A172 (cell line): Measurements from ENCODE around the gene ALAD. TPM values are rescaled to one million over a fixed set of nuclear protein-coding genes. Genes with fewer than 3 reads are reported as not detected.
"Not testable (repeated sequence)": the region's sequence is repeated elsewhere in the genome, so short reads cannot be mapped to it uniquely, and the experiment has no call there.

Source experiments
- DNase-seq: peaks from one replicate; pipeline ENCODE4 v3.0.0-alpha.2; 2015; ENCODE audit warnings: low spot score
- total RNA-seq: library from RNA; depleted of rRNA; stranded (reverse); fragments of >200 nt; shearing (Covaris generic); gene quantifications from 2 replicates; pipeline ENCODE4 v1.2.3, GENCODE V29; 2014

ALAD gene
- total RNA-seq, 1 experiment from 2014 or later = 8.4 TPM

- DNase-seq = no peak
These were observed 2.3 kb downstream of the ALAD start for GRCh38 chr9:113398796-113399195.

GRCh38 chr9:113397203-113397631 lies 3.9 kb downstream of the ALAD start:
- no peak for DNase-seq

- DNase-seq = no peak
These were observed 5.9 kb downstream of the ALAD start for GRCh38 chr9:113395000-113395861.

GRCh38 chr9:113393281-113393680 lies 7.8 kb downstream of the ALAD start:
- no peak for DNase-seq

- DNase-seq = no peak
These were observed 9.2 kb downstream of the ALAD start for GRCh38 chr9:113391917-113392316.

- no peak for DNase-seq
These were observed 10.7 kb downstream of the ALAD start for GRCh38 chr9:113390192-113390960.

GRCh38 chr9:113389451-113389850 lies 11.6 kb downstream of the ALAD start:
- no peak for DNase-seq

- no peak for DNase-seq
These were observed 12.3 kb downstream of the ALAD start for GRCh38 chr9:113388833-113389232.

- DNase-seq = no peak
These were observed 13.4 kb downstream of the ALAD start for GRCh38 chr9:113387560-113388230.

GRCh38 chr9:113386571-113387393 lies 14.3 kb downstream of the ALAD start:
- DNase-seq = no peak

GRCh38 chr9:113381909-113382411 lies 19.1 kb downstream of the ALAD start:
- DNase-seq = no peak

- DNase-seq = not testable (repeated sequence)
These were observed 19.6 kb downstream of the ALAD start for GRCh38 chr9:113381441-113381840.

- DNase-seq = no peak
These were observed 20.2 kb downstream of the ALAD start for GRCh38 chr9:113380869-113381378.

- not testable (repeated sequence) for DNase-seq
These were observed 21.3 kb downstream of the ALAD start for GRCh38 chr9:113379829-113380210.

GRCh38 chr9:113379094-113379828 lies 21.8 kb downstream of the ALAD start:
- DNase-seq = not testable (repeated sequence)

GRCh38 chr9:113376634-113377567 lies 24.2 kb downstream of the ALAD start, which contains the start of gene HDHD3:
TSS of gene HDHD3 (minus strand) at chr9:113376986. CDS start at chr9:113374354, 2,632 bp downstream.
- peak; percentile 62 for DNase-seq

GRCh38 chr9:113375057-113376023 lies 25.7 kb downstream of the ALAD start:
- no peak for DNase-seq
